ENCODE results near the gene SMPDL3B. TPM values are rescaled to one million over a fixed set of nuclear protein-coding genes. Genes with fewer than 3 reads are reported as not detected.

Gene SMPDL3B
- total RNA-seq, 1 donor from 2014 or later, result 0.26 TPM

Other genes with a start within 250 kb of the SMPDL3B start
- 12.0 and 14.7 TPM in 2 replicates for gene FAM76A, start 209.0 kb upstream of the SMPDL3B start, total RNA-seq
- gene STX12, start 161.8 kb upstream of the SMPDL3B start, total RNA-seq, result 103 and 123 TPM in 2 replicates
- 58.7 and 64.9 TPM in 2 replicates for gene PPP1R8, start 104.2 kb upstream of the SMPDL3B start, total RNA-seq
- gene THEMIS2, start 62.5 kb upstream of the SMPDL3B start, total RNA-seq, result 3.7 and 4.1 TPM in 2 replicates
- gene RPA2, start 20.4 kb upstream of the SMPDL3B start, total RNA-seq, result 43.5 and 68.0 TPM in 2 replicates
- gene XKR8, start 25.0 kb downstream of the SMPDL3B start, total RNA-seq, result 3.9 and 4.6 TPM in 2 replicates
- gene EYA3, start 153.6 kb downstream of the SMPDL3B start, total RNA-seq, result 14.2 and 19.3 TPM in 2 replicates
- 0.20 and 0.21 TPM in 2 replicates for gene PTAFR, start 241.7 kb downstream of the SMPDL3B start, total RNA-seq